H1 (cell line): ENCODE measurements around the gene VGLL4. TPM values are rescaled to one million over a fixed set of nuclear protein-coding genes. Genes with fewer than 3 reads are reported as not detected.

Experiments used
- CTCF ChIA-PET: fragments of 300-600 bp; sonication (Branson Sonifier 250); formaldehyde crosslinking; loops from one replicate; lab custom pipeline; 2021; ENCODE audit not compliant: partially characterized antibody; lab: Charles Lee
- POLR2A ChIA-PET: fragments of 300-600 bp; sonication (Branson Sonifier 250); formaldehyde crosslinking; loops from one replicate; lab custom pipeline; 2021; ENCODE audit warnings: inconsistent platforms; ENCODE audit not compliant: partially characterized antibody; lab: Charles Lee
- DNase-seq, 2 experiments: peaks; one replicate each; pipeline versions ENCODE4 v3.0.0 to v3.0.0-alpha.2; 2010 to 2022; ENCODE audit warnings: low spot score in 2 of 2, low read depth in 1 of 2, mixed read lengths in 1 of 2
- FAIRE-seq: peaks from 2 replicates; lab custom pipeline; 2011; peaks lifted over from hg19 to GRCh38; lab: Jason Lieb, UNC
- H2AFZ ChIP-seq: 2 replicates; pipeline ENCODE4 v1.8.1; 2012; ENCODE audit warnings: low read length, inconsistent platforms
- H2AK5ac ChIP-seq: 2 replicates; pipeline ENCODE4 v1.6.1; 2013; ENCODE audit warnings: low read depth, low read length
- H2BK120ac ChIP-seq: replicated peaks from 2 replicates; pipeline ENCODE3; 2013; ENCODE audit warnings: low read depth, low read length, inconsistent platforms
- H2BK12ac ChIP-seq: 2 replicates; pipeline ENCODE4 v1.6.1; 2013; ENCODE audit warnings: low read depth, low read length
- H2BK15ac ChIP-seq: 2 replicates; pipeline ENCODE4 v1.6.1; 2013; ENCODE audit warnings: low read length
- H2BK20ac ChIP-seq: 2 replicates; pipeline ENCODE4 v1.6.1; 2013; ENCODE audit warnings: low read length
- H2BK5ac ChIP-seq: 2 replicates; pipeline ENCODE4 v1.6.1; 2013; ENCODE audit warnings: low read depth, low read length
- H3K14ac ChIP-seq: 2 replicates; pipeline ENCODE4 v1.6.1; 2013; ENCODE audit warnings: inconsistent platforms; ENCODE audit not compliant: insufficient read length
- H3K18ac ChIP-seq: 2 replicates; pipeline ENCODE4 v1.6.1; 2013; ENCODE audit warnings: low read length; ENCODE audit errors: extremely low read depth
- H3K23ac ChIP-seq: 2 replicates; pipeline ENCODE4 v1.6.1; 2013; ENCODE audit warnings: inconsistent platforms; ENCODE audit not compliant: insufficient read length
- H3K23me2 ChIP-seq: 2 replicates; pipeline ENCODE4 v1.6.1; 2013; ENCODE audit warnings: low read depth, low read length
- H3K27ac ChIP-seq: 2 replicates; pipeline ENCODE4 v1.6.1; 2011; ENCODE audit warnings: low read depth, low read length, inconsistent platforms
- H3K27me3 ChIP-seq, 4 experiments: replicated peaks in 1 of 4; 1 replicate in 1 of 4; 2 replicates in 3 of 4; pipeline versions ENCODE4 v1.6.1 to v1.8.1; 2011 to 2013; ENCODE audit warnings: low read length in 3 of 4, mild to moderate bottlenecking in 3 of 4, inconsistent platforms in 2 of 4, mixed read lengths in 2 of 4, moderate library complexity in 1 of 4; ENCODE audit not compliant: control insufficient read depth in 3 of 4, insufficient read depth in 3 of 4; ENCODE audit errors: extremely low read depth in 1 of 4
- H3K36me3 ChIP-seq, 4 experiments: 2 replicates each; pipeline versions ENCODE4 v1.6.1 to v1.8.1; 2011 to 2013; ENCODE audit warnings: mild to moderate bottlenecking in 4 of 4, low read length in 3 of 4, moderate library complexity in 2 of 4, control low read depth in 1 of 4, inconsistent platforms in 1 of 4; ENCODE audit not compliant: insufficient read depth in 4 of 4, control insufficient read depth in 2 of 4
- H3K4ac ChIP-seq: replicated peaks from 2 replicates; pipeline ENCODE3; 2013; ENCODE audit warnings: low read length, low read depth, mixed read lengths, inconsistent platforms; ENCODE audit not compliant: insufficient read length
- H3K4me1 ChIP-seq, 4 experiments: replicated peaks in 1 of 4; 1 replicate in 1 of 4; 2 replicates in 3 of 4; pipeline versions ENCODE4 v1.6.1 to v1.8.1; 2011 to 2013; ENCODE audit warnings: low read length in 3 of 4, inconsistent platforms in 2 of 4, mixed read lengths in 1 of 4; ENCODE audit not compliant: insufficient read depth in 4 of 4, control insufficient read depth in 3 of 4
- H3K4me2 ChIP-seq, 2 experiments: 2 replicates each; pipeline versions ENCODE4 v1.6.1 to v1.8.1; 2011 to 2013; ENCODE audit warnings: low read depth in 2 of 2, low read length in 2 of 2, control low read depth in 1 of 2, inconsistent platforms in 1 of 2, mild to moderate bottlenecking in 1 of 2; ENCODE audit not compliant: insufficient read depth in 1 of 2
- H3K4me3 ChIP-seq, 4 experiments: fragments of 200-600, 300-600 bp in 1 of 4; sonication (generic), shearing (Covaris generic), sonication (Bioruptor Twin) in 1 of 4; 2 replicates each; pipeline versions ENCODE4 v1.5.1 to v1.8.1; 2011 to 2016; ENCODE audit warnings: low read length in 4 of 4, low read depth in 3 of 4, control low read depth in 2 of 4, inconsistent platforms in 2 of 4, mild to moderate bottlenecking in 2 of 4, mixed read lengths in 1 of 4, moderate library complexity in 1 of 4; ENCODE audit not compliant: insufficient read depth in 2 of 4; ENCODE audit errors: extremely low read depth in 1 of 4
- H3K56ac ChIP-seq: replicated peaks from 2 replicates; pipeline ENCODE3; 2013; ENCODE audit warnings: low read depth, mild to moderate bottlenecking, mixed read lengths, low read length, inconsistent platforms; ENCODE audit not compliant: insufficient read length
- H3K79me1 ChIP-seq: 2 replicates; pipeline ENCODE4 v1.6.1; 2013; ENCODE audit warnings: low read depth, low read length, control low read depth
- H3K79me2 ChIP-seq, 2 experiments: 2 replicates each; pipeline versions ENCODE4 v1.6.1 to v1.8.1; 2012 to 2013; ENCODE audit warnings: low read length in 2 of 2, mild to moderate bottlenecking in 2 of 2, inconsistent platforms in 1 of 2; ENCODE audit not compliant: insufficient read depth in 2 of 2, control insufficient read depth in 1 of 2
- H3K9ac ChIP-seq, 4 experiments: replicated peaks in 1 of 4; 1 replicate in 1 of 4; 2 replicates in 3 of 4; pipeline versions ENCODE4 v1.6.1 to v1.8.1; 2011 to 2013; ENCODE audit warnings: low read depth in 3 of 4, low read length in 3 of 4, control low read depth in 2 of 4, mild to moderate bottlenecking in 2 of 4, moderate library complexity in 2 of 4, inconsistent platforms in 1 of 4; ENCODE audit errors: extremely low read depth in 1 of 4
- H3K9me3 ChIP-seq, 2 experiments: 2 replicates each; pipeline versions ENCODE4 v1.6.1 to v1.8.1; 2012 to 2013; ENCODE audit warnings: mild to moderate bottlenecking in 2 of 2, moderate library complexity in 2 of 2, control low read depth in 1 of 2, inconsistent platforms in 1 of 2, low read depth in 1 of 2, low read length in 1 of 2, mixed read lengths in 1 of 2; ENCODE audit not compliant: insufficient read depth in 2 of 2
- H4K20me1 ChIP-seq, 2 experiments: replicated peaks in 1 of 2; 2 replicates each; pipeline versions ENCODE3 to v1.8.1; 2011 to 2013; ENCODE audit warnings: inconsistent platforms in 2 of 2, low read length in 2 of 2, mild to moderate bottlenecking in 1 of 2; ENCODE audit not compliant: insufficient read depth in 2 of 2, control insufficient read depth in 1 of 2
- H4K5ac ChIP-seq: 2 replicates; pipeline ENCODE4 v1.6.1; 2013; ENCODE audit warnings: low read length, low read depth, mixed read lengths, inconsistent platforms; ENCODE audit not compliant: insufficient read length
- H4K8ac ChIP-seq: 2 replicates; pipeline ENCODE4 v1.8.0; 2013; ENCODE audit warnings: mild to moderate bottlenecking, moderate library complexity, low read length, inconsistent platforms; ENCODE audit not compliant: insufficient read depth; ENCODE audit errors: extremely low read depth
- H4K91ac ChIP-seq: replicated peaks from 2 replicates; pipeline ENCODE3; 2013; ENCODE audit warnings: low read length, mixed read lengths, inconsistent platforms; ENCODE audit not compliant: insufficient read length
- BCL11A ChIP-seq, 2 experiments: IDR thresholded peaks; one replicate each; pipeline ENCODE4 v1.6.1; 2011; ENCODE audit warnings: low read depth in 2 of 2, low read length in 2 of 2, mild to moderate bottlenecking in 2 of 2
- BRCA1 ChIP-seq: IDR thresholded peaks from 2 replicates; pipeline ENCODE4 v1.6.1; 2012; ENCODE audit warnings: low read depth, low read length, improper control_type of control experiment
- CBX8 ChIP-seq: fragments of 300-800, 300-1000 bp; sonication (generic); IDR thresholded peaks from 2 replicates; pipeline ENCODE4 v1.7.1; 2016; ENCODE audit warnings: low read depth, low read length, borderline replicate concordance
- FOSL1 ChIP-seq: IDR thresholded peaks from 2 replicates; pipeline ENCODE4 v1.6.1; 2011; ENCODE audit warnings: mild to moderate bottlenecking, low read depth, low read length, moderate library complexity; ENCODE audit not compliant: insufficient read depth
- KDM1A ChIP-seq: fragments of 200-600, 300-600 bp; sonication (generic); IDR thresholded peaks from 2 replicates; pipeline ENCODE4 v1.7.1; 2016; ENCODE audit warnings: mild to moderate bottlenecking, low read length, borderline replicate concordance
- KDM5A ChIP-seq: fragments of 200-600 bp; IDR thresholded peaks from 2 replicates; pipeline ENCODE4 v1.7.1; 2012; ENCODE audit warnings: mild to moderate bottlenecking, low read length, inconsistent platforms, mixed read lengths
- PHF8 ChIP-seq: fragments of 200-600 bp; sonication (generic); conservative IDR thresholded peaks from 2 replicates; pipeline ENCODE4 v1.7.1; 2012; ENCODE audit warnings: low read depth, mild to moderate bottlenecking, inconsistent platforms, low read length, moderate library complexity
- POLR2AphosphoS5 ChIP-seq: IDR thresholded peaks from 2 replicates; pipeline ENCODE4 v1.6.1; 2011; ENCODE audit warnings: low read depth, low read length
- RAD21 ChIP-seq, 2 experiments: IDR thresholded peaks in 1 of 2; conservative IDR thresholded peaks in 1 of 2; 2 replicates each; pipeline ENCODE4 v1.6.1; 2011; ENCODE audit warnings: low read depth in 2 of 2, low read length in 2 of 2, improper control_type of control experiment in 1 of 2, inconsistent platforms in 1 of 2, mild to moderate bottlenecking in 1 of 2, moderate library complexity in 1 of 2
- SAP30 ChIP-seq: fragments of 300-600 bp; sonication (generic); IDR thresholded peaks from 2 replicates; pipeline ENCODE4 v1.7.1; 2012; ENCODE audit warnings: low read length, moderate library complexity, mild to moderate bottlenecking, inconsistent platforms; ENCODE audit not compliant: insufficient read depth, insufficient replicate concordance
- SP4 ChIP-seq: IDR thresholded peaks from 2 replicates; pipeline ENCODE4 v1.6.1; 2012; ENCODE audit warnings: low read length, inconsistent platforms
- WGBS, 2 experiments: shearing (Covaris generic) in 1 of 2; methylation state at CpG; one replicate each; pipeline versions ENCODE4 v1.1.6 to v1.1.7; 2013 to 2015; ENCODE audit warnings: low lambda C conversion rate in 2 of 2, mixed read lengths in 2 of 2, inconsistent platforms in 1 of 2, low coverage in 1 of 2, missing lambda C conversion rate in 1 of 2; ENCODE audit not compliant: insufficient replicate concordance in 2 of 2, insufficient coverage in 1 of 2, insufficient read length in 1 of 2; ENCODE audit errors: extremely low coverage in 1 of 2, missing lambda C conversion rate in 1 of 2; 5-methylcytosine and 5-hydroxymethylcytosine counted together
- polyA plus RNA-seq, 7 experiments: library from polyadenylated mRNA; depleted of rRNA in 3 of 7; stranded (reverse) in 5 of 7; unstranded in 2 of 7; fragments of >200 nt in 5 of 7; fragments of 200-250 nt in 2 of 7; gene quantifications; 1 replicate in 5 of 7; 2 replicates in 1 of 7; 4 replicates in 1 of 7; pipeline versions ENCODE4 v1.2.1 to v1.2.3, GENCODE V29; 2011 to 2013; ENCODE audit warnings: missing spikeins in 2 of 7, mixed read lengths in 2 of 7
- total RNA-seq: library from RNA; stranded (reverse); fragmentation: NEBNext Ultra II Directional; extraction: Animal tissue kit (Norgen Biotek cat#: 25700); gene quantifications from 2 replicates; pipeline ENCODE4 v1.2.1, GENCODE V29; 2021

Gene VGLL4
- total and polyA plus RNA-seq, 2 of the 8 experiments (the other 6 are each of a cell fraction or from before 2014, with no cell fraction given): 45.1 to 50.0 TPM

DNA sequence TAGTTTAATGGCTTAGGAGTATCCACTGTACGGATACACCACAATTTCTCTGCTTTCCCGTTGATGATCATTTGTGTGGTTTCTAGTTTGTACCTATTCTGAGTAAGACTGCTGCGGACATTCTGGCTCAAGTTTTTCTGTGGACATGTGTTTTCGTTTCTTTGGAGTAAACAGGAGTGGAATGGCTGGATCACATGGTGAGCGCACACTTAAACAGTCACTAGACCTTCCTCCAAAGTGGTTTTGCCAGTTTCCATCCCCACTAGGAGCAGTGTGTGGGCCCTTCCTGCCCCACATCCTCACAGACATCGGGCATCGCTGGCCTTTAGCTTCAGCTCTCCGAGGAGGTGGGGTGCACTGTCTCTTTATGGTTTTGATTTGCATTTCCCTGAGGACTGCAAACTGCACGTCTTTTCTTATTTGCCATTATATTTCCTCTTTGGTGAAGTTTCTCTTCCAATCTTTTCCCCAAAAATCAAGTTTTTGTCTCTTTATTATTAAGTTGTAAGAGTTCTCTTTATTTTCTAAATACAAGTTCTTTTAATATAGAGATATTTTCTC is 94.1 kb downstream of the VGLL4 start:
- H3K9me3 ChIP-seq: no peaks in the 10 kb centered on the region; a peak in 1 of 4 replicates
- no peak overlapping the region for H3K9ac ChIP-seq
- H2BK15ac ChIP-seq: no peak overlapping the region
- ChIA-PET CTCF (interaction anchor here (0.9 to 1.1 kb wide), 3 partner anchors 19 to 206 kb away, joined by 3 to 4 read pairs (median 4); no protein-coding TSS in a partner anchor), POLR2A (no interaction called here)
- H3K4me1 ChIP-seq: peaks cover 0 to 2% (median 0%) of the 10 kb centered on the region in 4 experiments; a peak in 1 of 7 replicates
- no peaks in the 10 kb centered on the region for H3K79me2 ChIP-seq
- no peak overlapping the region for H4K91ac ChIP-seq
- no peaks in the 10 kb centered on the region for H3K79me1 ChIP-seq
- no peaks in the 10 kb centered on the region for H4K20me1 ChIP-seq
- H4K8ac ChIP-seq: no peak overlapping the region; the same call in 1 of the 2 replicates
- H3K18ac ChIP-seq: no peak overlapping the region
- no peak overlapping the region for H2BK12ac ChIP-seq
- no peak overlapping the region for H3K14ac ChIP-seq
- no peaks in the 10 kb centered on the region for H3K36me3 ChIP-seq
- no peak overlapping the region for H2AK5ac ChIP-seq
- H3K23me2 ChIP-seq: no peaks in the 10 kb centered on the region
- FAIRE-seq (no peak), DNase-seq (no peak)
- WGBS, 2 experiments: 96% methylated on average over 9 of the region's 9 CpGs; no CpG with 5 or more reads in 1 of the 2 experiments
- H4K5ac ChIP-seq: no peak overlapping the region
- H3K27ac ChIP-seq: no peak overlapping the region
- H3K27me3 ChIP-seq: no peaks in the 10 kb centered on the region
- H3K23ac ChIP-seq: no peak overlapping the region
- H3K4ac ChIP-seq: no peak overlapping the region
- H2BK120ac ChIP-seq: no peak overlapping the region
- no peak overlapping the region for H2AFZ ChIP-seq
- H3K56ac ChIP-seq: no peak overlapping the region
- H3K4me3 ChIP-seq: no peak overlapping the region
- no peak overlapping the region for H2BK20ac ChIP-seq
- no peak overlapping the region for H2BK5ac ChIP-seq
- H3K4me2 ChIP-seq: no peak overlapping the region
- TF ChIP-seq CBX8 (no peak), KDM5A (no peak), KDM1A (no peak), FOSL1 (no peak), POLR2AphosphoS5 (no peak), SP4 (no peak), BRCA1 (no peak), SAP30 (no peak), BCL11A (IDR thresholded peaks at IDR 0.05; ENCODE audit: low read depth in 2 of 2, low read length in 2 of 2) (no peak), RAD21 (IDR thresholded peaks at IDR 0.05 in 1 of 2, conservative IDR thresholded peaks at IDR 0.05 in 1 of 2; ENCODE audit: low read depth in 2 of 2, low read length in 2 of 2) (no peak), PHF8 (no peak)
